SK-N-SH treated with all-trans-retinoic acid at 6 μM for 48 hours (cell line): ENCODE measurements around the gene ARIH2.

Source experiments
- GLIS3 ChIP-seq: fragments of 250-450 bp; sonication (Bioruptor Pico); IDR thresholded peaks from 2 replicates; pipeline ENCODE4 v1.5.0; 2020; ENCODE audit warnings: mild to moderate bottlenecking, moderate library complexity
- TCF4 ChIP-seq: fragments of 250-450 bp; sonication (Bioruptor Pico); IDR thresholded peaks from 2 replicates; pipeline ENCODE4 v1.8.0; 2021; ENCODE audit warnings: mild to moderate bottlenecking, moderate library complexity, borderline replicate concordance

GRCh38 chr3:48985831-48986376, 67.3 kb downstream of the ARIH2 start:
- TF ChIP-seq GLIS3 (CRISPR knock-in tag) (no peak), TCF4 (CRISPR knock-in tag) (no peak)
